ENCODE data around the gene ACACA.
A peak's percentile ranks its signal among the peaks of the same experiment; 100 is the strongest.

ACACA gene

GRCh38 chr17:37170881-37171425, 235.7 kb downstream of the ACACA start:
- H3K4me3 ChIP-seq (ENCODE audit: low read length): no peak overlapping the region
- TF ChIP-seq CTCF (IDR thresholded peaks at IDR 0.05; ENCODE audit: insufficient read depth, low read depth, low read length, missing control alignments): no peak
- no peak for DNase-seq (ENCODE audit: low read depth)

GRCh38 chr17:37168731-37169353, 237.8 kb downstream of the ACACA start:
- DNase-seq (ENCODE audit: low read depth): no peak
- no peak for TF ChIP-seq CTCF (IDR thresholded peaks at IDR 0.05; ENCODE audit: insufficient read depth, low read depth, low read length, missing control alignments)

GRCh38 chr17:37167756-37168155, 238.9 kb downstream of the ACACA start:
- H3K4me3 ChIP-seq (ENCODE audit: low read length): no peak overlapping the region
- TF ChIP-seq CTCF (IDR thresholded peaks at IDR 0.05; ENCODE audit: insufficient read depth, low read depth, low read length, missing control alignments): no peak
- no peak for DNase-seq (ENCODE audit: low read depth)

More at GRCh38 chr17:37168731-37169353, 237.8 kb downstream of the ACACA start:
- no peak overlapping the region for H3K4me3 ChIP-seq (ENCODE audit: low read length)

- no peak for DNase-seq (ENCODE audit: low read depth)
- TF ChIP-seq CTCF (IDR thresholded peaks at IDR 0.05; ENCODE audit: insufficient read depth, low read depth, low read length, missing control alignments): no peak
These were observed 242.6 kb downstream of the ACACA start for GRCh38 chr17:37164057-37164456.

GRCh38 chr17:37162800-37163199, 243.8 kb downstream of the ACACA start:
- no peak for DNase-seq (ENCODE audit: low read depth)
- no peak for TF ChIP-seq CTCF (IDR thresholded peaks at IDR 0.05; ENCODE audit: insufficient read depth, low read depth, low read length, missing control alignments)
- H3K4me3 ChIP-seq (ENCODE audit: low read length): no peak overlapping the region

More at GRCh38 chr17:37164057-37164456, 242.6 kb downstream of the ACACA start:
- no peak overlapping the region for H3K4me3 ChIP-seq (ENCODE audit: low read length)

- TF ChIP-seq CTCF (IDR thresholded peaks at IDR 0.05; ENCODE audit: insufficient read depth, low read depth, low read length, missing control alignments): no peak
- no peak overlapping the region for H3K4me3 ChIP-seq (ENCODE audit: low read length)
- DNase-seq (ENCODE audit: low read depth): peak; percentile 86
These were observed 245.7 kb downstream of the ACACA start for GRCh38 chr17:37160944-37161343.

- peak; percentile 79 for DNase-seq (ENCODE audit: low read depth)
- no peak overlapping the region for H3K4me3 ChIP-seq (ENCODE audit: low read length)
- no peak for TF ChIP-seq CTCF (IDR thresholded peaks at IDR 0.05; ENCODE audit: insufficient read depth, low read depth, low read length, missing control alignments)
These were observed 248.3 kb downstream of the ACACA start for GRCh38 chr17:37158290-37158689.

All from epithelial cell of esophagus (primary cell).